T-helper 1 cell treated with Interleukin-12 subunit alpha and Interleukin-12 subunit beta and Interleukin-4 antibody, amounts not matched to agents 30 μg/mL and 1 μg/mL, for 36 hours (primary cell): ENCODE results near the gene FILIP1.

Experiments used
- H3K27ac Mint-ChIP-seq: one replicate; pipeline ENCODE4 v1.8.0; 2021; ENCODE audit warnings: mild to moderate bottlenecking, mixed read lengths
- H3K27me3 Mint-ChIP-seq: one replicate; pipeline ENCODE4 v1.8.0; 2021; ENCODE audit warnings: low read depth, mixed read lengths
- H3K36me3 Mint-ChIP-seq: one replicate; pipeline ENCODE4 v1.8.0; 2021; ENCODE audit warnings: low read depth, mixed read lengths
- H3K4me1 Mint-ChIP-seq: one replicate; pipeline ENCODE4 v1.8.0; 2021; ENCODE audit warnings: low read depth, mixed read lengths
- H3K4me3 Mint-ChIP-seq: one replicate; pipeline ENCODE4 v1.8.0; 2021; ENCODE audit warnings: mild to moderate bottlenecking, moderate library complexity, mixed read lengths
- H3K9me3 Mint-ChIP-seq: one replicate; pipeline ENCODE4 v1.8.0; 2021; ENCODE audit warnings: mixed read lengths

The FILIP1 gene

DNA sequence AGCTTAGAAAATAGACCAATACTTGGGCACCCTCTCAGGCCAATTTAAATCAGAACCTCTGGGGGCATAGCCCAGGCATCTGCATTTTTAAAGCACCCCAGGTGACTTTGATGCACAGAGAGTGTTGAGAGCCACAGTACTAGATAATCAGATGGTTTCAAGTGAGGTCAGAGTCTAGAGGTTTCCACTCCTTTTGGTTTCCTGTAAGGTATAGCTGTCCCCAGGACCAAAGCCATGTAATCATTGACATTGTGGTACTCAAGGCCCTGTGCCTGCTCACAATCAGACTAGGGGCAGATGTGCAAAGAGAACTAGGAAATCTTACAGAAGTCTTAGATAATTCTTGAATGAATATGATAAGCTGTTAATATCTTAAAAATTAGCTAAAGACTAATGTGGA lies 9.1 kb downstream of the FILIP1 start:
- no peaks in the 10 kb centered on the region for H3K9me3 Mint-ChIP-seq
- H3K27me3 Mint-ChIP-seq: peaks cover 37% of the 10 kb centered on the region
- H3K4me1 Mint-ChIP-seq: no peaks in the 10 kb centered on the region
- H3K27ac Mint-ChIP-seq: no peak overlapping the region
- H3K36me3 Mint-ChIP-seq: no peaks in the 10 kb centered on the region
- no peak overlapping the region for H3K4me3 Mint-ChIP-seq

DNA sequence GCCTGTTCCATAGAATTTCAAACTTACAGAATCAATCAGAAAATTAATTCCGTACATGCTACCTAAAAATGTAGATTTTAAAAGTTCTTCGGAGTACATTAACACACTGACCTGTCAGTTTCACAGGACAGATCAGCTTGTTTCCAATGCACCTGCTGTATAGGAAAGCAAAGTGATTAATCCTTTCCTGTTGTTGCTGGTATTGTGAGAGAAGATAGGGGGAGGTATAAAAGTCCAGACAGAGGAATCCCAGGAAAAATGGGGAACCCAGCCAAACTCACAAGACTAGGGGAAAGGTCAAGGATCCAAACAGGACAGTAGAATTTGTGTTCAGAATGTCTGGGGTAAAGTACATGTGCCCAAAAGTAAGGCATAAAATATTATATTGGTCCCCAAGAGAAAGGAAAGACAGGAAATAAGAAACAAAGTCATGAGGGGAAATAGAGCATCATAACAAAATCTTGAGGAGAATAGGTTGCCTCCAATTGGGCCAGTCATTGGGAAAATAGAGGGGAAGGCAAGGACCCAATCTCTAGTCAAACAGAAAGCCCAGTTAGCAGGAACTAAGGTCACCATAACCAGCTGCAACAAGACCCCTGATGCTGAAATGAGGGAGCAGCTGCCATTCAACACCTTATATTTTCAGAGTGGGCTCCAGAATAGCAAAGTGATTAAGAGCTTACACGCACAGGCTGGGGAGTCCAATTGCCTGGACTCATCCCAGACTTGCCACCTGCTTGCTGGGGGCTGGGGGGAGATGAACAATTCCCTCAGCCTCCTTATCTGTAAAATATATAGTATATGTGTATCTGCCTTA lies 10.3 kb downstream of the FILIP1 start:
- Mint-ChIP-seq H3K4me1 (no peaks in the 10 kb centered on the region), H3K9me3 (no peaks in the 10 kb centered on the region), H3K27ac (no peak overlapping the region), H3K27me3 (peaks cover 33% of the 10 kb centered on the region), H3K4me3 (no peak overlapping the region), H3K36me3 (no peaks in the 10 kb centered on the region)

DNA sequence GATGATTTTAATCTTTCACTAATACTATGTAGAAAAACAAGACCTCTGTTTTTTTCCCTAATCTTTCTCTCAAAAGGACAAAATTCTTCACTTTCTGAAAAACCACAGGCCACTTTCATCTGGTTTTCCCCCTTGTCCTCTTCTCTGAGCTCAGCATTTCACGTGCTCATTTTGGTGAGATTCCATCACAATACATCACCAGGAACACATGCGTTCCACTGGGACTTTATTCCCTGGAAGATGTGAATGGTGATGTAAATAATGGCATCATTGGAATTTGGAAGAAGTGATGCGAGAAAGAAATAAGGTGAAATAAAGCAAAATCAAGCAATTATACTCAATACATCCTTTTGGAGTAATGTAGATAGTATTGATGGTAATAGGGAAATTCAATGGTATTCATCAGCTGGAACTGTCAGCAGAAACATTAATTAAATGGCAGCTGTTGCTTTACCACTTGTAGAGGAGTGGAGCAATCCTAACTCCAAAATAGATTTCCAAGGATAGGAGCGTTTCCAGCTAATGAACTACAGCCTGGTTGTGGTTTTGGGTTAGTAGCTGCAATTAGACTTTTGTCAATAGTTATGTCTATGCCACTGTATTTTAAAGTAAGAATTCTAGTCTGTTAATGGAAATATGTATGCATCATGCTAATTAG lies 11.5 kb downstream of the FILIP1 start:
- Mint-ChIP-seq H3K4me3 (no peak overlapping the region), H3K27ac (no peak overlapping the region), H3K9me3 (no peaks in the 10 kb centered on the region), H3K27me3 (peaks cover 34% of the 10 kb centered on the region), H3K36me3 (no peaks in the 10 kb centered on the region), H3K4me1 (no peaks in the 10 kb centered on the region)

DNA sequence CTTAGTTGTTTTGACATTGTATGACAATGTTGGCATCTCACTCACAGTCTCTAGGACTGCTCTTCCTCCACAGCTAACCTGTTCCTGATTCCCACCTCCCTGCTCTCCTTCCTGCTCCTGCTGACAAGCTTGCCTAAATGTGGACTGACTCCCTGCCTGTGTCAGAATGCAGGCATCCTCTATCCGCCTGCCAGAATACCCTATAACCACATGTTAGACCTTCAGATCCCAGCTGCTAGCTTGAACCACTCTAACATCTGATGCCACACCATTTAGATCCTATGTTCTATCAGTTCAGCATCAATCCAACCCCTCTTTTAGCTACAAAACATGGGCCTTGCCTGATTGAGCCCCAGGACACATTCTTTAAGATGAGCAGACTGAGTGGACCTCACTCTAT lies 12.2 kb downstream of the FILIP1 start:
- peaks cover 40% of the 10 kb centered on the region for H3K27me3 Mint-ChIP-seq
- H3K4me1 Mint-ChIP-seq: no peaks in the 10 kb centered on the region
- no peaks in the 10 kb centered on the region for H3K36me3 Mint-ChIP-seq
- H3K4me3 Mint-ChIP-seq: no peak overlapping the region
- no peaks in the 10 kb centered on the region for H3K9me3 Mint-ChIP-seq
- H3K27ac Mint-ChIP-seq: no peak overlapping the region

DNA sequence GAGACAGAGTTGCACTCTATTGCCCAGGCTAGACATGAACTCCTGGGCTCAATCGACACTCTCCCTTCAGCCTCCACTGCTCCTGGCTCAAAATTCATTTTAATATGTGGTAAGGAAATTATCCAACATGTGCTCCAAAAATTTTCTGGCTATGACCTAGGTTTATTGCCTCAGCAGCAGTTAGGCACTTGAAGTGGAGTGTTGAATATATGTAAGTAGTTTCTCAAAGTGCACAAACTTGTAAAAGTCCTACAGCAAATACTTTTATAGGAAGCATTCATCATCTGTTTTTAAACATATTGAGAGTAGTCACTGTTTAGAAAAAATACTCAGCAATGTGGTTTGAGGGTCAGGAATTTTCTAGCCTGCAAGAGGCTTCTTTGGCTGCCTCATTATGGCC lies 13.2 kb downstream of the FILIP1 start:
- no peaks in the 10 kb centered on the region for H3K36me3 Mint-ChIP-seq
- H3K27ac Mint-ChIP-seq: no peak overlapping the region

DNA sequence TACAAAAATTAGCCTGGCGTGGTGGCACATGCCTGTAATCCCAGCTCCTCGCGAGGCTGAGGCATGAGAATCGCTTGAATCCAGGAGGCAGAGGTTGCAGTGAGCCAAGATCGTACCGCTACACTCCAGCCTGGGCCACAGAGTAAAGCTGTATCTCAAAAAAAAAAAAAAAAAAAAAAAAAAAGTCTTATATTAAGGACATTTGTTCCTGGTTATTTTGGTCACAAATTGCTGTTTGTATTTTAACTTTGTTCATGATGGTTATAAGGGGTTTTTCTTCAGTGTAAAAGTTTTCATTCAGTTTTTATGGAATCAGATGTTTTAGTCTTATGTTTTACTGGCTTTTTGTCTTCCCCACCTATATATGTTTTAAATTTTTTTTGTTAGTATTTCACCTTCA lies 13.9 kb downstream of the FILIP1 start:
- Mint-ChIP-seq H3K27me3 (peaks cover 38% of the 10 kb centered on the region), H3K9me3 (no peaks in the 10 kb centered on the region), H3K36me3 (no peaks in the 10 kb centered on the region), H3K4me3 (no peak overlapping the region), H3K27ac (no peak overlapping the region), H3K4me1 (no peaks in the 10 kb centered on the region)

More for the DNA sequence above, 13.2 kb downstream of the FILIP1 start:
- H3K9me3 Mint-ChIP-seq: no peaks in the 10 kb centered on the region
- H3K27me3 Mint-ChIP-seq: peaks cover 33% of the 10 kb centered on the region
- H3K4me3 Mint-ChIP-seq: no peak overlapping the region
- H3K4me1 Mint-ChIP-seq: no peaks in the 10 kb centered on the region

DNA sequence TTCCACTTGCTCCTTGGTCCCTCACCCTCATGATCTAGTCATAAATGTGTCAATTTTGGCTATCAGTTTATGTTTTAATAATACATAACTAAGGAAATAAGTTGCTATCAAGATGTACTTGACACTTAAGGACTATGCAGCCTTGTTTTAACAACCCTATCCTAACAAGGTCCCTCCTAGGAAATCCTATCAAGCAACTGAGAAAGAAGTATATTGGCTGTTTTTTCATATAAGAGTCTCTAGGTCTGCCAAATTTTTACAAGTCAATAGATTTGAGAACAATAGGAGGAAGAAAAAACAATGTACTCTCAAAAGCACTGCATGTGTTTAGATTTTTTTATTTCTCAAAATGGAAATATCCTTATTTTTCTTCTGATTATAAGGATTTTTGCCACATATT lies 14.7 kb downstream of the FILIP1 start:
- Mint-ChIP-seq H3K36me3 (no peaks in the 10 kb centered on the region), H3K27me3 (peaks cover 44% of the 10 kb centered on the region), H3K4me3 (no peak overlapping the region), H3K9me3 (no peaks in the 10 kb centered on the region), H3K27ac (no peak overlapping the region), H3K4me1 (no peaks in the 10 kb centered on the region)

DNA sequence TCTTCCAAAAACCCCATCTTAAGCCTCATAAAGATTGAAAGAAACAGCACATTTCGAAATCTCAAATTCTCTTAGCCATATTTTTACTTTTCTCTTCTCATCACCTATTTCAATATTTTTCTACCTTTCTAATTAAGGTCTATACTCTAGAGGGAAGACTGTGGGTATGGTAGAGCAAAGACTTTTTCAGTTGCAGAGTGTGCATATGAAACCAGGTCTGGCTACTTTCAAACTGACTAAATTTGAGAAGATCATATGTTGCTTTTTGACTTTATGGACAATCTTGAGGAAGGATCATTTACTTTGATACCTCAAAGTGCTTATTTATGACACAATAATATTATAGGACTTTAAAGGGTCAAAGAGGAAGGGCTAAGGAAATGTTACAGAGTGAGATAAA lies 20.7 kb downstream of the FILIP1 start:
- Mint-ChIP-seq H3K27me3 (peaks cover 41% of the 10 kb centered on the region), H3K4me1 (no peaks in the 10 kb centered on the region), H3K9me3 (no peaks in the 10 kb centered on the region), H3K4me3 (no peak overlapping the region), H3K27ac (no peak overlapping the region), H3K36me3 (no peaks in the 10 kb centered on the region)

DNA sequence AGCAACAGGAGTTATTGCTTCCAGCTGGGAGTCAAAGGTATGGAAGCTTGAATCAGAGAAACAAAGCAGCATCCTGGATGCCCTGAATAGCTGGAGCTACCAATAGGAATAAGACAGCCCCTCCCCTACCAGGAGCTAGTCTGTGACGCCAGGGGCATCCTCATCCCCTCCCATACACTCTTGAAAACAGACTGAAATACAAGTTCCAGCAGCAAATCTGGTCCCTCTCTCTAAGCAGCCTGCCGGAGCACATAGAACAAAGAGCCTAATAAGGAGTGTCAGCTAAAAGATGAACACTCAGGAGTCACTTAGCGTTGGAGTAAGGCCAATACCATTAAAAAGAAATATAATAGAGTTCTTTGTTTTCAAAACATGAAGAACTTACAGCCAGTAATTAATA lies 25.6 kb downstream of the FILIP1 start:
- no peak overlapping the region for H3K4me3 Mint-ChIP-seq
- no peak overlapping the region for H3K27ac Mint-ChIP-seq
- peaks cover 24% of the 10 kb centered on the region for H3K27me3 Mint-ChIP-seq
- H3K9me3 Mint-ChIP-seq: no peaks in the 10 kb centered on the region
- no peaks in the 10 kb centered on the region for H3K36me3 Mint-ChIP-seq
- H3K4me1 Mint-ChIP-seq: no peaks in the 10 kb centered on the region

DNA sequence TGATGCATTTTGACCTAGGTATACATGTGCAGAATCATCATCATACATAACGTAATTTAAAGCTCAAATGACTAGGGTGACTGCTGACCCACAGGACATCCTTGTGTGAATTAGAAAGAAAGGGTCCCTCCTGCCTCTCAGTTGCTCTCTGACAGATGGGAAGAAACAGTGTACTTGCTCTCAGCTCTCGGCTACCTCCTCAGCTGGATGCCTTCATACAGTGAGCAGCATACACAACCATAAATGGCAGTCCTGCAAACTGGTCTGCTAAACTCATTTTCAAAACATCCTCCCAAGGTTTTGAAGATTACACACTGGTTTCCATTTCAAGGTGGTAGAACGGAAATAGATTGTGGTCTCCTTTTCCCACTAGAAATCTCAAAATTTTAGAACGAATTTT lies 26.3 kb downstream of the FILIP1 start:
- Mint-ChIP-seq H3K27ac (no peak overlapping the region), H3K9me3 (no peaks in the 10 kb centered on the region), H3K36me3 (no peaks in the 10 kb centered on the region), H3K27me3 (peaks cover 20% of the 10 kb centered on the region), H3K4me1 (no peaks in the 10 kb centered on the region), H3K4me3 (no peak overlapping the region)

DNA sequence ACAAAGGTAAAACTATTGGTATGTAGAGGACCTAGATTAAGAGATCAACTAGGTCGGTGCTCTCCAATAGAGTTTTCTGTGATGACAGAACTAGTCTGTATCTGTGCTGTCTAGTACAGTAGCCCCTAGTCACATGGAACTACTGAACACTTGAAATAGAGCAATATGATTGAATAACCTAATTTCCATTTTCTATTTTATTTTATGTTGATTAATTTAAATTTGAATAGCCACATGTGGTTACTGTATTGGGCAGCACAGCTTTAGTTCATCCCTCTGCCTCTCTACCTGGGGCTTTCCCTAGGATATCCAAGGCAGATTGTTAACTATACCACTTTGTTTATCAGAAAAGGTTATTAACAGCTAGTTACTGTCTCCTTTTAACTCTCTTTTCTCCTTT lies 27.0 kb downstream of the FILIP1 start:
- no peaks in the 10 kb centered on the region for H3K4me1 Mint-ChIP-seq
- no peaks in the 10 kb centered on the region for H3K36me3 Mint-ChIP-seq

DNA sequence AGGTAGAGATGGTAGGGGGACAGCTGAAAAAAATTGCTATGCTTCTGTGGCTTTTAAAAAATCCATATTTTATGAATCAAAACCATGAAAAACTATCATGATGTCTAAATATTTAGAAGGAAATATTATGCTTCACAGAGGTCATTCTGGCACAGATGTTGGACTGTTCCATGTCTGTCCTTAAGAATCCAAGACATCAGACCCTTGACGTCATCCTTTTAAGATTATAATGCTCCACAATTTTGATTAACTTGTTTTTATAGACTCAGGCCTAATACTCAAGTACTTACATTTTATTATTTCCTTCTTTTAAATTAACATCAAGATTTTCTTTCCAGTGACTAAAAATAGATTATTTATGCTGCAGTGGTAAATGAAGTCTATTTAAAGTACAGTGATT lies 29.7 kb downstream of the FILIP1 start:
- Mint-ChIP-seq H3K9me3 (no peaks in the 10 kb centered on the region), H3K36me3 (no peaks in the 10 kb centered on the region), H3K27ac (no peak overlapping the region), H3K4me3 (no peak overlapping the region), H3K27me3 (peaks cover 7% of the 10 kb centered on the region), H3K4me1 (no peaks in the 10 kb centered on the region)

More for the DNA sequence above, 27.0 kb downstream of the FILIP1 start:
- Mint-ChIP-seq H3K4me3 (no peak overlapping the region), H3K9me3 (no peaks in the 10 kb centered on the region), H3K27ac (no peak overlapping the region), H3K27me3 (peaks cover 18% of the 10 kb centered on the region)

DNA sequence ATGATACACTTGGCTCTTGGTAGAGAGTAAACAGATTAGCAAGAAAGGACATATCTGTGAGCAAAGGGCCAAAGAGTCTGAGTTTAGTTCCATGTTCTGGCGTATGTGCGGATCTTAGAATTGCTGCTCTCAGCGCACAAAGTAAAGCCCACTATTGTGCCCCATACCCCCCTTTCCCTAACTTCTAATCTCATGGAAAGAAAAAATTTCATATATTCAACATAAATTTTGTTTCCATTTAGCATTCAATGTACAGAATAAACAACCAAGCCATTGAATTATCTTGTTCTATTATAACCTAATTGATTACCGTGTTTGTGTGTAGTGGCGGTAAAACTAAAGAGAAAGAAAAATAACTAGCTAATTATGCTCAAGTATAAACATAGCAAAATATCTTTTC lies 30.5 kb downstream of the FILIP1 start:
- H3K27ac Mint-ChIP-seq: no peak overlapping the region
- H3K4me3 Mint-ChIP-seq: no peak overlapping the region
- no peaks in the 10 kb centered on the region for H3K9me3 Mint-ChIP-seq
- no peaks in the 10 kb centered on the region for H3K4me1 Mint-ChIP-seq
- H3K27me3 Mint-ChIP-seq: peaks cover 7% of the 10 kb centered on the region
- H3K36me3 Mint-ChIP-seq: no peaks in the 10 kb centered on the region

DNA sequence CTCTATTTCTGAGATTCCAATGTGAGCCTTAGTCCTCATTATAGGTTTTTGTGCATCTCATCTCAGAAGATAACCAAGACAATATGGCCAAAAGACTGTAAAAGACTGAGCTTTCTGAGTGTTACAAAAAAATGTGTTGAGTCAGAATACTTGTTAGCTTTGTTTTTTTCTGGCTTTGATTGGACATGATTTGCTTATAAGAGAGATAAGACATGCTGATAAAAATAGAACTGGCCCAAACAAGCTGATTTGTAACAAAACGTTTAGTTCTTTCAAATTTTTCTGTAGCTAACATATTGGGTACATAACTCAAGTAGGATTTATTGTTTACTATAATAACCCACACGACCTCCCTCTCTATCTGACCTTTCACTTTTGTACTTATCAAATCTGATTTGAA lies 32.9 kb downstream of the FILIP1 start:
- Mint-ChIP-seq H3K4me1 (no peaks in the 10 kb centered on the region), H3K9me3 (no peaks in the 10 kb centered on the region), H3K36me3 (no peaks in the 10 kb centered on the region), H3K27ac (no peak overlapping the region), H3K4me3 (no peak overlapping the region), H3K27me3 (peaks cover 3% of the 10 kb centered on the region)

DNA sequence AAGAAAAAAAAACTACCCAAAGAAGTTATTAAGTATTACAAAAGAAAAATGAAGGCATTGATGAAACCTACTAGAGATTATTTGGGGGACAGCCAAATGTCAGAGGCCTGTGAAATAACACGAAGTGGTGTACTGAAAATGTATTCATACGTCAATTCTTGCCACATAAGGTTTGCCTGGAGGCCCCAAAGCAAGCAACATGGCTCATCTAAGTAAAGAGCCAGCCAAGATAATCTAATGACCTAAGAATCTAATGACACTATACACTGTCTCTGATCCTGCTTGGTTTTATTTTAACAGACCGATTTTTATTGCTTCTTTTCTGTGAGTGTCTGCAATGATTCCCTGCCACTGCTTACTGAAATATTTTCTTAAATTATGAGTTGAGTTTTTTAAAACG lies 34.7 kb downstream of the FILIP1 start:
- no peak overlapping the region for H3K27ac Mint-ChIP-seq
- no peaks in the 10 kb centered on the region for H3K4me1 Mint-ChIP-seq
- H3K27me3 Mint-ChIP-seq: peaks cover 3% of the 10 kb centered on the region
- no peaks in the 10 kb centered on the region for H3K36me3 Mint-ChIP-seq
- no peaks in the 10 kb centered on the region for H3K9me3 Mint-ChIP-seq
- no peak overlapping the region for H3K4me3 Mint-ChIP-seq
